Ascending aorta (tissue), 2 donors: ENCODE results near the gene MGAT5. TPM values are rescaled to one million over a fixed set of nuclear protein-coding genes. Genes with fewer than 3 reads are reported as not detected.

Source experiments
- DNase-seq, 2 donors: peaks; one replicate each; pipeline ENCODE4 v3.0.0-alpha.2; 2019; ENCODE audit warnings: low spot score in 2 of 2
- H3K27ac ChIP-seq, 2 donors: fragments of 200-600 bp; sonication (generic); one replicate each; pipeline ENCODE4 v1.5.1; 2016 to 2017; ENCODE audit warnings: mild to moderate bottlenecking in 1 of 2
- H3K27me3 ChIP-seq: fragments of 200-600 bp; sonication (generic); one replicate; pipeline ENCODE4 v1.5.1; 2017
- H3K36me3 ChIP-seq, 2 donors: fragments of 200-600 bp; sonication (generic); one replicate each; pipeline ENCODE4 v1.5.1; 2016
- H3K4me1 ChIP-seq, 2 donors: fragments of 200-600 bp; sonication (generic); one replicate each; pipeline ENCODE4 v1.5.1; 2016 to 2017; ENCODE audit warnings: mild to moderate bottlenecking in 1 of 2
- H3K4me3 ChIP-seq, 2 donors: fragments of 200-600 bp; sonication (generic); one replicate each; pipeline ENCODE4 v1.5.1; 2016 to 2017; ENCODE audit warnings: mild to moderate bottlenecking in 1 of 2
- H3K9me3 ChIP-seq, 2 donors: fragments of 200-600 bp; sonication (generic); one replicate each; pipeline ENCODE4 v1.5.1; 2016
- intact Hi-C: fragments of 100-400 bp; cut with DNase I; formaldehyde crosslinking; loops from one replicate; pipeline ENCODE4 v1.15.1; 2023
- total RNA-seq: library from RNA; depleted of rRNA; stranded (reverse); fragments of >200 nt; gene quantifications from one replicate; pipeline ENCODE4 v1.1.0, GENCODE V29; 2016
- TF ChIP-seq, protein P1 (sequence below), 3 experiments: fragments of 200-600 bp in 2 of 3; fragments of 450-650 bp in 1 of 3; sonication (generic) in 2 of 3; IDR thresholded peaks; one replicate each; pipeline ENCODE4 v1.5.1; 2016 to 2019; ENCODE audit warnings: antibody characterized with exemption in 3 of 3, mild to moderate bottlenecking in 1 of 3, moderate library complexity in 1 of 3

The MGAT5 gene
- total RNA-seq, 1 donor from 2014 or later, result 15.4 TPM

DNA sequence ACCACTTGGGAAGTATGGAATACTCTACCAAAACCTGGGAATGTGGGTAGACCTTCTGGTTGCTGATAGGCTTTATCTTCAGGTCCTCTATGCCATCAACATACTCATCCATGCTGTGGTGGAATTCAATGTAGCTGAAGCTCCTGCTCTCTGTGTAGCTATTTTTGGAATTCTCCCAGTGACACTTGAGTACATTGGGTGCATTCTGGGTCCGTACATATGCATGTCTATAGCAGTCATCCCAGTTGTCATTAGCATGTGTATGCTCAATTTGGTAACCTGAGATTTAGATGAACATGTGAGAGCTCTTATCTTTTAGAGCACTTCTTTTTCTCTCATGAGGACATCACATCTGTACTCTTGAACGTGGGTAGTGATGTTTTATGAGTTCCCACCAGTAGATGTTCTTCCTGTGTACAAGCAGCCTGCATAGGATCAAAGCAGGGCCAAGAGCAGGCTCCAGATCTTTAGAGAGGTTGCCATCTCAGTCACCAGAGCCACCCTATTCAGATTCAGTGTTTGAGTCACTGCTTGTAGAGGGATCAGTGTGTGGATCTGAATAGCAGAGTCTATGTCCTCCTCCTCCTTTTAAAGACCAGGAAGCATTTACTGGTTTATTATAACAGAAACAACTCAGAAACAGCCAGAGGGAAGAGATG lies 65.9 kb downstream of the MGAT5 start:
- intact Hi-C loops, result no loop called here
- Histone ChIP-seq H3K4me3 (no peak overlapping the region), H3K27ac (no peak overlapping the region), H3K36me3 (peaks cover 0 to 7% of the 10 kb centered on the region in 2 donors), H3K27me3 (no peaks in the 10 kb centered on the region), H3K9me3 (no peaks in the 10 kb centered on the region), H3K4me1 (no peaks in the 10 kb centered on the region)
- TF ChIP-seq, protein P1, sequence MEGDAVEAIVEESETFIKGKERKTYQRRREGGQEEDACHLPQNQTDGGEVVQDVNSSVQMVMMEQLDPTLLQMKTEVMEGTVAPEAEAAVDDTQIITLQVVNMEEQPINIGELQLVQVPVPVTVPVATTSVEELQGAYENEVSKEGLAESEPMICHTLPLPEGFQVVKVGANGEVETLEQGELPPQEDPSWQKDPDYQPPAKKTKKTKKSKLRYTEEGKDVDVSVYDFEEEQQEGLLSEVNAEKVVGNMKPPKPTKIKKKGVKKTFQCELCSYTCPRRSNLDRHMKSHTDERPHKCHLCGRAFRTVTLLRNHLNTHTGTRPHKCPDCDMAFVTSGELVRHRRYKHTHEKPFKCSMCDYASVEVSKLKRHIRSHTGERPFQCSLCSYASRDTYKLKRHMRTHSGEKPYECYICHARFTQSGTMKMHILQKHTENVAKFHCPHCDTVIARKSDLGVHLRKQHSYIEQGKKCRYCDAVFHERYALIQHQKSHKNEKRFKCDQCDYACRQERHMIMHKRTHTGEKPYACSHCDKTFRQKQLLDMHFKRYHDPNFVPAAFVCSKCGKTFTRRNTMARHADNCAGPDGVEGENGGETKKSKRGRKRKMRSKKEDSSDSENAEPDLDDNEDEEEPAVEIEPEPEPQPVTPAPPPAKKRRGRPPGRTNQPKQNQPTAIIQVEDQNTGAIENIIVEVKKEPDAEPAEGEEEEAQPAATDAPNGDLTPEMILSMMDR (IDR thresholded peaks at IDR 0.05), result no peak
- DNase-seq, result no peak

DNA sequence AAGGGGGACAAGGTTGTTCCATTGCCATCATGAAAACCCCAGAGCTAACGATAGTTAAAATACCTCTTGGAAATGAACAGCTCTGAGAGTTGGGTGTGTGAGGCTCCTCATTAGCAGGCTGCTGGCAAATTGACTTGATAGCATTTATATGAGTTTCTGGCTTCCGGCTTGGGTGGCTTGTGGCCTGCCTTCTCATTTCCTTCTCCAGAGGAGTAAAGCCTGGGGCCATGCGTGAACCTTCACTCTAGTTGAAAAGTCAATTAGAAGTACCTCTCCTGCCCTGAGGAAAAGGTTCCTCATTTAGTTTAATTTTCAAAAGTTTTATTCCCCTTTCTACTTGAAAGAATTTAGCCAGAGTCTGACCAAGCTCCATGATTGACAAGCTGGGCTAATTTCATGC lies 67.1 kb downstream of the MGAT5 start:
- H3K27ac ChIP-seq, result no peak overlapping the region
- TF ChIP-seq, protein P1 (IDR thresholded peaks at IDR 0.05), result no peak
- H3K4me3 ChIP-seq, result no peak overlapping the region
- no peaks in the 10 kb centered on the region for H3K9me3 ChIP-seq
- DNase-seq, result no peak
- peaks cover 0 to 7% of the 10 kb centered on the region in 2 donors for H3K36me3 ChIP-seq
- H3K27me3 ChIP-seq, result no peaks in the 10 kb centered on the region
- no peaks in the 10 kb centered on the region for H3K4me1 ChIP-seq
- intact Hi-C loops, result no loop called here

DNA sequence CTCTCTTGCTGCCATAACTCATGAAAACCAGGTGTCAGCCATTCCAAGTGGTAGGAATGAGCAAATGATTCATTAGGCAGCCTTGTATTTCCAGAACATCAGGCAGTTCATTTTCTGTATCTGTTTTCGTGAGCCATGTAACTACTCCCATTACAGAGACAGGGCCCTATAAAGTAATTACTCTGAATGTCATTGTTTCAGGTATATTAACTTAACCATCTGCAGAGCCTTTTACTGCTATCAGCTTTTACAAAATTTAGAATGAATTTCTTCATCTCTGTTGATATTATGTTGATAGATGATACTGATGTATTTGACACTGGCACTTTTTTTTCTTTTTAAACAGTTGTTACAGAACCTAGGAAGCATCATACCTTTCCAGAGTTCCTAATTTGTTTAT lies 69.9 kb downstream of the MGAT5 start:
- H3K27me3 ChIP-seq, result no peaks in the 10 kb centered on the region
- no peak overlapping the region for H3K27ac ChIP-seq
- H3K4me1 ChIP-seq, result no peaks in the 10 kb centered on the region
- H3K9me3 ChIP-seq, result no peaks in the 10 kb centered on the region
- intact Hi-C loops, result no loop called here
- no peak overlapping the region for H3K4me3 ChIP-seq
- TF ChIP-seq, protein P1 (IDR thresholded peaks at IDR 0.05), result no peak
- no peak for DNase-seq
- peaks cover 0 to 2% of the 10 kb centered on the region in 2 donors for H3K36me3 ChIP-seq

DNA sequence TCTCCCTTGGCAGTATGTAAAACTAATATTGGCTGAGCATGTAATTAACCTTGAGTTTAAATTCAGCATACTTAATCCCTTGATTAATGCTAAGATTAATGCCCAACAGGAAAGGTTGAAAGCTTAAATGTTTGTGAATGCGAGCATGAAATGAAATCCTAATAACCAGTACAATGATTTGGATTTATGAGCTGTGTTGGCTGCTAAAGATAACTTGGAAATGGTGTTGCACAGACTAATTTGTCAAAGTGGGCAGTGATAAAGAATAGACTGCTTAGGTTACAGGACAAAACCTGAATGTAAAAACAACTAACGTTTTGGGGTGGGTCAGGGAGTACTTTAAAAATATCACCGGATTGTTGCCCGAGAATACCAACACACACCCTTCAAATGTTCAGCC lies 70.6 kb downstream of the MGAT5 start:
- no peak for DNase-seq
- intact Hi-C loops, result no loop called here
- H3K27ac ChIP-seq, result no peak overlapping the region

DNA sequence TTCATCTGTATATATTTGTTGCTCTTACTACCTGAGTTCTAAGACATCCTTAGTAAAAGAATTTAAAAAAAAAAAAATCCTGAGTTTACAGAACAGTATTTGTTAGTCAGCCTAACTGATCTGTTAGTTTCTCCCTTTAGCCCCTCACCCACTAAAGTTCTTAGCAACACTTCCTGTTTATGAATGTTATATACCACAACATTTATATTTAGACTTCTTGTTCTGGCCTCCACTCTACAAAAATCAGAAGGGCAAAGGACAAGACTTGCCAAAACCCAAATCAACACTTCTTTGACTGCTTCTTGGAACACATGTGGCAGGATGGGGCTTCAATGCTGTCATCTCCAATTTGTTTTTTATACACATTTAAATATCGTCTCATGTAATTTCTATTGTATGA lies 71.1 kb downstream of the MGAT5 start:
- Histone ChIP-seq H3K4me1 (no peaks in the 10 kb centered on the region), H3K36me3 (no peaks in the 10 kb centered on the region), H3K9me3 (no peaks in the 10 kb centered on the region), H3K4me3 (no peak overlapping the region), H3K27me3 (no peaks in the 10 kb centered on the region), H3K27ac (peak overlapping the region in 1 of 2 donors; percentile 21)
- intact Hi-C loops, result no loop called here
- no peak for DNase-seq
- TF ChIP-seq, protein P1 (IDR thresholded peaks at IDR 0.05), result no peak

More for the DNA sequence above, 70.6 kb downstream of the MGAT5 start:
- Histone ChIP-seq H3K27me3 (no peaks in the 10 kb centered on the region), H3K4me3 (no peak overlapping the region), H3K9me3 (no peaks in the 10 kb centered on the region), H3K36me3 (no peaks in the 10 kb centered on the region), H3K4me1 (no peaks in the 10 kb centered on the region)
- TF ChIP-seq, protein P1 (IDR thresholded peaks at IDR 0.05), result no peak

DNA sequence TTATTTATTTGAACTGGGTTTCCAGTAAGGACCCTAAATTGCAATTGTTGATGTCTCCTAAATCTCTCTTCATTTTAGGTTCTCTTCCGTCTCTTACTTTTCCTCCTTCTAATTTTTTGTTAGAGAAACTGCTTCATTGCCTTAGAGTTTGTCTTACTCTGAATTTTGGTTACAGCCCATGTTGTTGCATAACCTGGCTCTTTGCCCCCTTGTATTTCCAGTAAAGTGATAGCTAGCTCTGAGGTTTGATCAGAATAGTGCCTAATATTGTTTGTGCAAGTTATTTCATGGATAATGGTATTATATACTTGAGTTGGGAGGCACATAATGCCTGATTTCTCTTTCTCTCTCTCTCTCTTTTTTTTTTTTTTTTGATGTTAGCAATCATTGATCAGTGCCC lies 71.8 kb downstream of the MGAT5 start:
- TF ChIP-seq, protein P1 (IDR thresholded peaks at IDR 0.05), result no peak
- no peak for DNase-seq

More for the DNA sequence above, 71.8 kb downstream of the MGAT5 start:
- Histone ChIP-seq H3K36me3 (no peaks in the 10 kb centered on the region), H3K4me3 (no peak overlapping the region), H3K4me1 (no peaks in the 10 kb centered on the region), H3K27me3 (no peaks in the 10 kb centered on the region), H3K9me3 (no peaks in the 10 kb centered on the region), H3K27ac (peak overlapping the region in 1 of 2 donors; percentile 21)
- intact Hi-C loops, result no loop called here
